GM12873 (cell line): ENCODE data around the gene ARMC5.

ENCODE experiments used
- CTCF ChIP-seq: IDR thresholded peaks from 2 replicates; pipeline ENCODE4 v1.5.1; 2012; ENCODE audit warnings: low read depth, mild to moderate bottlenecking, moderate library complexity, low read length, control low read depth; ENCODE audit not compliant: insufficient read depth; ENCODE audit errors: missing control alignments

The ARMC5 gene

GRCh38 chr16:31479751-31480150, 20.4 kb downstream of the ARMC5 start:
- TF ChIP-seq CTCF = no peak

GRCh38 chr16:31480851-31481536, 21.7 kb downstream of the ARMC5 start:
- no peak for TF ChIP-seq CTCF

DNA sequence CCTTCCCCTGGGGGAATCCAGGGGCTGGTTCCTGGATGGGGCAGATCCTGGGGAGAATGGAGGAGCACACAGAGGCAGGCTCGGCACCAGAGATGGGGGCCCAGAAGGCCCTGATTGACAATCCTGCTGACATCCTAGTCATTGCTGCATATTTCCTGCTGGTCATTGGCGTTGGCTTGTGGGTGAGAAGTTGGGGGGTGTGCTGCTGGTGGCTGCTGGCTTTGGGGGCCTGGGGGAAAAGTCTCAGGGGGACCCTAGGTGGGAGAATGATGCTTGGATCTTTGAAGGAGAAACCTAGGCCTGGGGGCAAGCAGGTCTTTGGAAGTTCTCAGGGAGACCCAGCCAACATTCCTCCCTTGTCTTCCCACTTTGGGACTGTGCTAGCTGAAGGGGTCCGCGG, 23.8 kb downstream of the ARMC5 start, which contains the start of gene SLC5A2:
TSS of gene SLC5A2 (plus strand) at position 43 of the 400 bp plus-strand sequence. CDS start at position 57, 14 bp downstream.
- TF ChIP-seq CTCF = no peak

DNA sequence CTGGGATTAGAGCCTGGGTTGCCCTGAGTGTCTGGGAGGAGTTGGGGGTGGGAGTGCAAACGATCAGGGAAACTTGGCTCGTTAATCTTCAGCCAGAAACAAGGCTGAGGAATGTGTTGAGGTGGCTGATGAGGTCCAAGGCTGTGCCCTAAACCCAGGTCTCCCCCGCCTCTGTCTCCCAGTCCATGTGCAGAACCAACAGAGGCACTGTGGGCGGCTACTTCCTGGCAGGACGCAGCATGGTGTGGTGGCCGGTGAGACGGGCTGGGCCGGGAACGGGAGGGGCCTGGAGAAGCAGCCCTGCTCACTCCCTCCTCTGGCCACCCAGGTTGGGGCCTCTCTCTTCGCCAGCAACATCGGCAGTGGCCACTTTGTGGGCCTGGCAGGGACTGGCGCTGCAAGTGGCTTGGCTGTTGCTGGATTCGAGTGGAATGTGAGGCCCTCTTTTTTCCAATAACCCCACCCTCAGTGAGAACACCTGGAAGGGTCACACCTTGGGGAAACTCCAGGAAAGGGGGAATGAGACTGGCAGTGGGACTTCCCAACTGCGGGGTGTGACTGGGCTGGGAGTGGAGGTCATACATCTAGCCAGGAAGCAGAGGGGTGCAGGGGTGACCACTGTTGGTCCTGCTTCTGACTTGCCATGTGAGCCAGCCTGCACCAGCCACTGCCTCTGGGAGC, 25.3 kb downstream of the ARMC5 start:
- no peak for TF ChIP-seq CTCF

DNA sequence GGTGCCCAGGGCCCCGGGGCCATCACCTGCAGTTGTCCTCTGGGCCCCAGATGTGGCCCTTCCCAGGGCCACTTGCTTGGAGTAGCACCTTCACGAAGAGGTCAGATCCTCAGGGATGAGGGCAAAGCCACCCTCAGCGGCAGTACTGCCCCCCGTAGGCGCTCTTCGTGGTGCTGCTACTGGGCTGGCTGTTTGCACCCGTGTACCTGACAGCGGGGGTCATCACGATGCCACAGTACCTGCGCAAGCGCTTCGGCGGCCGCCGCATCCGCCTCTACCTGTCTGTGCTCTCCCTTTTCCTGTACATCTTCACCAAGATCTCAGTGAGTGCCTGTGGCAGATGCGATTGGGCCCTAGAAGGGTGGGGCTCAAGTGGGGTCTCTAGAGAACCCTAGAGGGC, 26.3 kb downstream of the ARMC5 start:
- no peak for TF ChIP-seq CTCF

- no peak for TF ChIP-seq CTCF
Observed at GRCh38 chr16:31486045-31486444, 26.7 kb downstream of the ARMC5 start.

GRCh38 chr16:31487071-31487719, 27.9 kb downstream of the ARMC5 start:
- TF ChIP-seq CTCF = no peak
